DMS79 (cell line): Measurements from ENCODE around the gene RBM41.
A peak's percentile ranks its signal among the peaks of the same experiment; 100 is the strongest.

Source experiments
- DNase-seq: peaks from one replicate; lab custom pipeline; 2025; lab: John Stamatoyannopoulos, UW

The RBM41 gene

DNA sequence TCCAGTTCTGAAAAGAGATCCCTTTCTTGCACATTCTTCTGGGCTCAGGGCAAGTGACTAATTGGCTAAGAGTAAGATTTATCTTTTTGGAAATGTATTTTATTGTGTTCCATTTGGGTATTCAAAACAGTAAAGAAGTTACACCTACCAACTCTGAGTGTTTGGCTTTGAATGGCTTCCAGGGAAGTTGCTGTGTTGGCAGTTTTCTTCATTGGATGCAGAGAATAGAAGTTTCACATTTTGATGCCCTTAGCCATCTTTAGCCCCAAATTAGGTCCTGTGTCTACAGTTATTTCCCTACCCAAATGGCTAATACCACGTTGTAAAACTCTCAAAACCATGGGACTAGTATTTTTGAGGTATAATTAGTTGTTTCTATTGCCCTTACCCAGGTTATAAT, 88.9 kb downstream of the RBM41 start:
- DNase-seq: no peak

DNA sequence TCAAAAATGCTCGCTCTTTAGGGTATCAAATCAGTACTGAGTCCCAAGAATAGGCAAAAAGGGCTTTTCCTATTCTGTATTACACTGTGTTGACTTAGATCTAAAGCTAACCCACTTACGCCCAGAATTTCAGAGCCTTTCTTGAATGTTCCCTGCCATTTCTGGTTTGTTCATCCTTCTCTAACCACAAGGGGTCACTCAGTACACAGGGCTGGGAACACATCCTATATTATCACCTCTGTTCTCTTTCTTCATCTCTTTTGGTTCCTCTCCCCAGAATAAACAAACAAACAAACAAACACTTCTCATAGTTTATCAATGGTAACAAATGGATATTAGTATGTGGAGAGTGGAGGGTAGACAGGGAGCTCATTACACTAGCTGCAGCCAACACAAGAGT, 93.1 kb downstream of the RBM41 start:
- peak; percentile 0 for DNase-seq

DNA sequence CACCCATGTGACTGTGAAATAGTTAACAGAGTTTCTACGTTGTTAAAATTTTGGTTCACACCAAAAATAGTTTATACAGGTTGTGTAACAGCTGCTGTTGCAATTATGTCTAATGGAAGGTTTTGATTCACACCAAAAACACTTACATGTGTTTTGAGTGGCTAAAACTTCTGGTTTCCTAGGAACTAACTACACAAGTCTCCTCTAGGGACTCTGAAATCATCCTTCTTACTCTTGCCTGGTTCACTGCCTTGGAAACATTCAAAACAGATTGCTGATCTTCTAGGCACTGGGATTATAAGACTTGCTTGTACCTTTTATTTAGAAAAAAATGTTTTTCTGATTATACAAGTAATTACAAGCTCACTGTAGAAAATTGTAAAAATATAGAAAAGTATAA, 103.7 kb downstream of the RBM41 start:
- no peak for DNase-seq
